GM12873 (cell line): ENCODE measurements around the gene PPM1H.

ENCODE experiments used
- TF ChIP-seq, protein P1 (sequence below): IDR thresholded peaks from 2 replicates; pipeline ENCODE4 v1.5.1; 2012; ENCODE audit warnings: low read depth, mild to moderate bottlenecking, moderate library complexity, low read length, control low read depth; ENCODE audit not compliant: insufficient read depth; ENCODE audit errors: missing control alignments

Gene PPM1H

DNA sequence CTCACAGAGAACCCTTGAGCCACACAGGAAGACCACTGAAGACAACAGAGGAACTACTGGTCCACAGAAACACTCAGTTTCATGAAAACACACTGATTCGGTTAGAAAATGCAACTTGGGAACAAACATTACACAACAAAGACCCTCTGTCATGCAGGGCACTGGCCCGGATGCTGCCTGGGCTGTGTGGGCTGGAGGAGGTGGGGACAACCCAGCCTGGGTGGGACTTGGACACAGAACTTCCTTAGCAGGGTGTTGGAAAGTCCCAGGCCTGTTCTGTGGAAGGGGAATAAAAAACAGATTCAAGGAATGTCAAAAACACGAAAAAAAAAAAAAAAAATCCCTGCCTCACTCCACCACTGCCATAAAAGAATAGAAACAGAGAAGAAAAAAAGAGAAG is 287.4 kb downstream of the PPM1H start:
- TF ChIP-seq, protein P1, sequence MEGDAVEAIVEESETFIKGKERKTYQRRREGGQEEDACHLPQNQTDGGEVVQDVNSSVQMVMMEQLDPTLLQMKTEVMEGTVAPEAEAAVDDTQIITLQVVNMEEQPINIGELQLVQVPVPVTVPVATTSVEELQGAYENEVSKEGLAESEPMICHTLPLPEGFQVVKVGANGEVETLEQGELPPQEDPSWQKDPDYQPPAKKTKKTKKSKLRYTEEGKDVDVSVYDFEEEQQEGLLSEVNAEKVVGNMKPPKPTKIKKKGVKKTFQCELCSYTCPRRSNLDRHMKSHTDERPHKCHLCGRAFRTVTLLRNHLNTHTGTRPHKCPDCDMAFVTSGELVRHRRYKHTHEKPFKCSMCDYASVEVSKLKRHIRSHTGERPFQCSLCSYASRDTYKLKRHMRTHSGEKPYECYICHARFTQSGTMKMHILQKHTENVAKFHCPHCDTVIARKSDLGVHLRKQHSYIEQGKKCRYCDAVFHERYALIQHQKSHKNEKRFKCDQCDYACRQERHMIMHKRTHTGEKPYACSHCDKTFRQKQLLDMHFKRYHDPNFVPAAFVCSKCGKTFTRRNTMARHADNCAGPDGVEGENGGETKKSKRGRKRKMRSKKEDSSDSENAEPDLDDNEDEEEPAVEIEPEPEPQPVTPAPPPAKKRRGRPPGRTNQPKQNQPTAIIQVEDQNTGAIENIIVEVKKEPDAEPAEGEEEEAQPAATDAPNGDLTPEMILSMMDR, result no peak

- TF ChIP-seq, protein P1, result no peak
These were observed 288.4 kb downstream of the PPM1H start for GRCh38 chr12:62646566-62646965.

DNA sequence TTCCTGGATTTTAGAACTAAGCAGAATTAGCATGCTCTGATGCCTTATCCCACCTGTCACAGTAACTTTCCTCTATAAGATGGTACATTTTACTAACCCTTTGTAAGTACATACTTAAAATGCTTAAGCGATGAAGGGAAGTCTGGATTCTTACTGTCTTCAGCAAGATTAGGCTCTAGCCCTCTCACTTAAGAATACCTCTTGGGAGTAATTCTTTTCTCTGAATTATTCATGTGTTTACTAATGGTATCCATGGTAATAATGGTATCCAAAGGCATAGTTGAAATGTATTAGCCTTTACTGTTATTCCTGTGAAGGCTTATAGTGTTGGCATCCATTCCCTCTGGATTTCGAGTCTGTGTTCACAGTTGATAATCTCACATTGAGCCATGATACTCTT is 291.5 kb downstream of the PPM1H start:
- TF ChIP-seq, protein P1, result no peak

DNA sequence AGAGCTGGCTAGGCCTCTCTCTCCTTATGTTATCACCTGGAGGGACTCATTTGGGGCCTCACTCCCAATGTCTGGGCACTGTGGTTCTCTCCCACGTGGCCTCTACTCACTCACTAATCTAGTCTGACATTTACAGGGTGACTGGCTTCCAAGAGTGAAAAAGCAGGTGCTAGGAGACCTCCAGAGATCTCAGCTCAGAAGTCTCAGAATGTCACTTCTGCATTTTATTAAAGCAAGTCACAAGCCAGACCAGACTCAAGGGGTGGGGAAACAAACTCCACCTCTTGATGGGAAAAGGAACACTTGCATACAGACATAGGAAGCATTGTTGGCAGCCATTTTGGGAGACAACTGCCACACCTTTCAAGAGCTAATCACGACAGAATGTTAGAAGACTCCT is 292.5 kb downstream of the PPM1H start:
- TF ChIP-seq, protein P1, result no peak

- TF ChIP-seq, protein P1, result peak; percentile 6
These were observed 294.0 kb downstream of the PPM1H start for GRCh38 chr12:62640910-62641448.

DNA sequence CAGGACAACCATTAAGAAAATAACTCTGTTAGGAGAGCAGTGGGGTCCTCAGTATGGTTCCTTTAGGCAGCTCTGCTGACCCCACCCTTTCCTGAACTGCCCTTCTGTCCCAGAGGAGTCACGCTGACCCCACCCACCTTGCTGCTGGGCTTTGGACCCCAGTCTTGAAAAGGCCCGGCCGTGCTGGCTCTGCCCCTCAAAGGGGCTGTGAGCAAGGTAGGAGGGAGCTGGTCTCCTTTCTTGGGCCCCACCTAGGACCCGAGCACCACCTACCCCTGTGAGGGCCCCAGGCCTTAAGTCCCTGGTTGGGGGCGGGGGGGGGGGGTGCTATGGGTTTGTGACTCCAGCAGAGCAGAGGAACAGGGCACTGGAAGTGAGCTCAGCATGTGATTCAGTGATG is 297.3 kb downstream of the PPM1H start:
- TF ChIP-seq, protein P1, result no peak

DNA sequence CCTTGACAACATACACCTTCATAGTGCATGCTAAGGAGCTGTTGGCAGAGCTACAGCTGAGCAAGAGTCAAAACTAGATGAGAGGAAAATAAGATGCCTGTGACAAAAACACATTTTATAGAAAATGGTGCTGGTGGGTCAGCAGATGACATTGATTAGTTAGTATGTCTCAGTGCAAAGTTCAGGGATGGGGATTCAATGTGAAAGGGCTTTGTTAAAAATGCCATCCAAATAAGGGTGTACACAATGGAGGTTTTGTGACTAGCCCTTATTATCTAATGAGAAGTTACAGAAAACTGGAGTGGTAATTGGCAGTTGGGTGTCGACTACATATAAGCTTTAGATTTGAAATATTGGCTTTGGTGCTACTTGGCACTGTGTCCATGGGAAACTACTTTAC is 299.3 kb downstream of the PPM1H start:
- TF ChIP-seq, protein P1, result no peak

DNA sequence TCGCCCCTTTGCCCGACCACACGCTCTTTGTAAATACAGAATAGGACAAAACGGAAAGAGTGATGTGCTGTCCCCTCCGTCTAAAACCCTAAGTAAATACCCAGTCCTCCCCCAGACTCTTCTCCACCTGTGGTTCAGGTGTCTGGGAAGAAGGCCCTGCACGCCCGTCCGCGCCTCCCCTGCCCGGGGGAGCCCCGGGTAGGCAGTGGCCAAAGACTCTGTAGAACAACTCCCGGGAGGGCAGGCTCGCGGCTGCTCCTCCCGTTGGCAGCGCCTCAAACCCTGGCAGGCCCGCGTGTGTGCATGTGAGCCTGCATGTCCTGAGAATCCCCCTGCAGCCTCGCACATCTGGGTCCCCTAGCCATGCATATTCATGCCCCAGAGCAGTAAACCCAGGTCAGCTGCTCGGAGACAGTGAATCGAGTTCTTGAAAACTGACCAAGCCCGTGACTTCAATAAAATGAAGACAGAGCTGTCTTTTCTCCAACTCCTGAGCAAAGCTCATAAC is 302.5 kb downstream of the PPM1H start:
- TF ChIP-seq, protein P1, result no peak
